H9 (cell line): Measurements from ENCODE around the gene UBE2U. TPM values are rescaled to one million over a fixed set of nuclear protein-coding genes. Genes with fewer than 3 reads are reported as not detected.

ENCODE experiments used
- DNase-seq: peaks from one replicate; pipeline ENCODE4 v3.0.0-alpha.2; 2017
- H2AFZ ChIP-seq: one replicate; pipeline ENCODE4 v1.6.1; 2013; ENCODE audit warnings: mild to moderate bottlenecking, low read length, control low read depth, moderate library complexity
- H2AK5ac ChIP-seq: 2 replicates; pipeline ENCODE4 v1.6.1; 2013; ENCODE audit warnings: low read length, control low read depth, mixed read lengths; ENCODE audit not compliant: insufficient read length
- H2BK120ac ChIP-seq: one replicate; pipeline ENCODE4 v1.6.1; 2013; ENCODE audit warnings: low read depth, mild to moderate bottlenecking, low read length, control low read depth, inconsistent platforms; ENCODE audit not compliant: poor library complexity, severe bottlenecking
- H2BK12ac ChIP-seq: 2 replicates; pipeline ENCODE4 v1.6.1; 2013; ENCODE audit warnings: low read length, control low read depth, mixed read lengths, low read depth; ENCODE audit not compliant: insufficient read length
- H2BK15ac ChIP-seq: 2 replicates; pipeline ENCODE4 v1.6.1; 2013; ENCODE audit warnings: low read depth, low read length, control low read depth
- H2BK20ac ChIP-seq: one replicate; pipeline ENCODE4 v1.6.1; 2013; ENCODE audit warnings: low read depth, mild to moderate bottlenecking, low read length, control low read depth, inconsistent platforms; ENCODE audit not compliant: poor library complexity, severe bottlenecking
- H2BK5ac ChIP-seq: 2 replicates; pipeline ENCODE4 v1.6.1; 2013; ENCODE audit warnings: low read length, control low read depth, mixed read lengths; ENCODE audit not compliant: insufficient read length
- H3K14ac ChIP-seq: 2 replicates; pipeline ENCODE4 v1.6.1; 2013; ENCODE audit warnings: low read length, control low read depth; ENCODE audit not compliant: insufficient read depth
- H3K18ac ChIP-seq: 2 replicates; pipeline ENCODE4 v1.6.1; 2013; ENCODE audit warnings: low read depth, mild to moderate bottlenecking, mixed read lengths, low read length, control low read depth; ENCODE audit not compliant: insufficient read length
- H3K23ac ChIP-seq: 2 replicates; pipeline ENCODE4 v1.6.1; 2013; ENCODE audit warnings: low read length, control low read depth, mixed read lengths, low read depth; ENCODE audit not compliant: insufficient read length
- H3K23me2 ChIP-seq: 2 replicates; pipeline ENCODE4 v1.6.1; 2013; ENCODE audit warnings: low read depth, mild to moderate bottlenecking, mixed read lengths, low read length, control low read depth; ENCODE audit not compliant: insufficient read length, poor library complexity, severe bottlenecking
- H3K27ac ChIP-seq: 2 replicates; pipeline ENCODE4 v1.5.1; 2013; ENCODE audit warnings: low read length, control low read depth, mixed read lengths, low read depth; ENCODE audit not compliant: insufficient read length
- H3K27me3 ChIP-seq: 2 replicates; pipeline ENCODE4 v1.6.1; 2013; ENCODE audit warnings: low read length, control low read depth, inconsistent platforms; ENCODE audit not compliant: insufficient read depth
- H3K4ac ChIP-seq: 2 replicates; pipeline ENCODE4 v1.6.1; 2013; ENCODE audit warnings: low read depth, mild to moderate bottlenecking, control low read depth, inconsistent platforms, low read length, moderate library complexity
- H3K4me1 ChIP-seq: 2 replicates; pipeline ENCODE4 v1.6.1; 2013; ENCODE audit warnings: low read length, control low read depth, inconsistent platforms; ENCODE audit not compliant: insufficient read depth
- H3K4me2 ChIP-seq: 2 replicates; pipeline ENCODE4 v1.6.1; 2013; ENCODE audit warnings: low read length, control low read depth, mixed read lengths; ENCODE audit not compliant: insufficient read length, insufficient read depth
- H3K56ac ChIP-seq: 2 replicates; pipeline ENCODE4 v1.6.1; 2013; ENCODE audit warnings: low read depth, mild to moderate bottlenecking, mixed read lengths, low read length, control low read depth; ENCODE audit not compliant: insufficient read length
- H3K79me1 ChIP-seq: 2 replicates; pipeline ENCODE4 v1.6.1; 2013; ENCODE audit warnings: low read depth, mild to moderate bottlenecking, moderate library complexity, low read length, control low read depth, inconsistent platforms; ENCODE audit not compliant: insufficient read depth, poor library complexity, severe bottlenecking
- H3K79me2 ChIP-seq: 2 replicates; pipeline ENCODE4 v1.6.1; 2013; ENCODE audit warnings: low read length, control low read depth, inconsistent platforms; ENCODE audit not compliant: insufficient read depth
- H3K9ac ChIP-seq: 2 replicates; pipeline ENCODE4 v1.6.1; 2013; ENCODE audit warnings: low read length, control low read depth, mixed read lengths; ENCODE audit not compliant: insufficient read length; ENCODE audit errors: extremely low read depth
- H3K9me3 ChIP-seq: one replicate; pipeline ENCODE4 v1.6.1; 2013; ENCODE audit warnings: low read depth, low read length, inconsistent platforms; ENCODE audit not compliant: control insufficient read depth
- H3T11ph ChIP-seq: one replicate; pipeline ENCODE4 v1.6.1; 2013; ENCODE audit warnings: mild to moderate bottlenecking, low read length, control low read depth, inconsistent platforms
- H4K20me1 ChIP-seq: one replicate; pipeline ENCODE4 v1.6.1; 2013; ENCODE audit not compliant: control insufficient read depth, insufficient read length, insufficient read depth
- H4K5ac ChIP-seq: 2 replicates; pipeline ENCODE4 v1.6.1; 2013; ENCODE audit warnings: low read depth, mild to moderate bottlenecking, mixed read lengths, low read length, control low read depth; ENCODE audit not compliant: insufficient read length
- H4K8ac ChIP-seq: replicated peaks from 2 replicates; pipeline ENCODE4 v1.6.1; 2013; ENCODE audit warnings: low read length, control low read depth, mixed read lengths, low read depth; ENCODE audit not compliant: insufficient read length
- H4K91ac ChIP-seq: 2 replicates; pipeline ENCODE4 v1.6.1; 2013; ENCODE audit warnings: low read depth, mild to moderate bottlenecking, moderate library complexity, mixed read lengths, low read length, control low read depth; ENCODE audit not compliant: insufficient read length
- H3K27ac Mint-ChIP-seq, 3 experiments: 2 replicates in 2 of 3; 3 replicates in 1 of 3; pipeline ENCODE4 v1.8.0; 2020 to 2021; ENCODE audit warnings: mixed read lengths in 3 of 3, mild to moderate bottlenecking in 1 of 3, moderate library complexity in 1 of 3
- H3K27me3 Mint-ChIP-seq: 2 replicates; pipeline ENCODE4 v1.8.0; 2021; ENCODE audit warnings: low read depth, mild to moderate bottlenecking, moderate library complexity, mixed read lengths
- H3K36me3 Mint-ChIP-seq, 3 experiments: 2 replicates in 2 of 3; 3 replicates in 1 of 3; pipeline ENCODE4 v1.8.0; 2020 to 2021; ENCODE audit warnings: low read depth in 3 of 3, mixed read lengths in 3 of 3; ENCODE audit not compliant: insufficient read depth in 1 of 3
- H3K4me1 Mint-ChIP-seq, 2 experiments: 2 replicates each; pipeline ENCODE4 v1.8.0; 2020; ENCODE audit warnings: mixed read lengths in 2 of 2
- H3K4me3 Mint-ChIP-seq, 2 experiments: 2 replicates in 1 of 2; 3 replicates in 1 of 2; pipeline ENCODE4 v1.8.0; 2020 to 2021; ENCODE audit warnings: mild to moderate bottlenecking in 2 of 2, mixed read lengths in 2 of 2, moderate library complexity in 1 of 2
- H3K9me3 Mint-ChIP-seq, 2 experiments: 2 replicates in 1 of 2; 3 replicates in 1 of 2; pipeline ENCODE4 v1.8.0; 2020; ENCODE audit warnings: mild to moderate bottlenecking in 2 of 2, mixed read lengths in 2 of 2, moderate library complexity in 1 of 2
- WGBS: extraction: QIAGEN DNeasy Blood & Tissue Kit; methylation state at CpG from one replicate; pipeline ENCODE4 v1.1.7; 2013; ENCODE audit warnings: missing lambda C conversion rate, low lambda C conversion rate, mixed read lengths; ENCODE audit not compliant: insufficient read length; ENCODE audit errors: extremely low coverage; 5-methylcytosine and 5-hydroxymethylcytosine counted together
- total RNA-seq: library from RNA; stranded (reverse); gene quantifications from 2 replicates; pipeline ENCODE4 v1.2.1, GENCODE V29; 2021
- TF ChIP-seq, protein P1 (sequence below): fragments of 200-600 bp; sonication (generic); conservative IDR thresholded peaks from 3 replicates; pipeline ENCODE4 v1.8.0; 2021; ENCODE audit warnings: antibody characterized with exemption, mild to moderate bottlenecking

Gene UBE2U
- total RNA-seq, 1 experiment from 2014 or later, result not detected

DNA sequence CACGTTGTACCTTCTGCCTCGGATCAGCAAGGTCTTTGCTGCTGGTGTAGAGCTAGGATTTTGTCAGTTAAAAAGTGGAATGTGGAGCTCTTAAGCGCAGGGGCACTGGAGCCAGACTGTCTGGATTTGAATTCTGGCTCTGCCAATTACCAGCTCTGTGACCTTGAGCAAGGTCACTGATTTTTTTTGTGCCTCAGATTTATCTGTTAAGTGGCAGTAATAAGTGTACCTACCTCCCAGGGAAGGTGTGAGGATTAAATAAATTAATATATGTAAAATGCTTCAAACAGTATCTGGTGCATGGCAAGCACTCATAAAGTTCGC, 40.3 kb downstream of the UBE2U start:
- Histone ChIP-seq H3K23ac (no peak overlapping the region), H2BK15ac (no peak overlapping the region), H2BK120ac (no peak overlapping the region), H4K91ac (no peak overlapping the region), H4K5ac (no peak overlapping the region), H3K23me2 (no peaks in the 10 kb centered on the region), H3K18ac (no peak overlapping the region), H3K56ac (no peak overlapping the region), H3K4me1 (peaks cover 13% of the 10 kb centered on the region; the same call in 1 of the 2 replicates), H2BK20ac (no peak overlapping the region), H3K79me2 (no peaks in the 10 kb centered on the region), H3K9me3 (no peaks in the 10 kb centered on the region), H3K14ac (no peak overlapping the region), H2BK12ac (no peak overlapping the region), H3K27me3 (no peaks in the 10 kb centered on the region), H3K4ac (no peak overlapping the region), H2AK5ac (peak overlapping the region; percentile 57), H3T11ph (no peak overlapping the region), H3K27ac (peak overlapping the region; percentile 94), H4K8ac (no peak overlapping the region), H2AFZ (peak overlapping the region; percentile 91), H3K4me2 (peak overlapping the region; percentile 52), H3K79me1 (no peaks in the 10 kb centered on the region), H3K9ac (no peak overlapping the region), H2BK5ac (no peak overlapping the region), H4K20me1 (no peaks in the 10 kb centered on the region)
- H3K4me3 Mint-ChIP-seq, result peak overlapping the region in 1 of 2 experiments; percentile 34; a peak in 2 of 5 replicates
- DNase-seq, result no peak
- H3K9me3 Mint-ChIP-seq, result no peaks in the 10 kb centered on the region
- WGBS, result no CpG with 5 or more reads among the region's 4 CpGs
- peaks cover 2% of the 10 kb centered on the region; the same call in 1 of the 2 replicates for H3K27me3 Mint-ChIP-seq
- H3K27ac Mint-ChIP-seq, result peak overlapping the region; percentile 71 to 99 (median 83)
- no peaks in the 10 kb centered on the region for H3K36me3 Mint-ChIP-seq
- TF ChIP-seq, protein P1, sequence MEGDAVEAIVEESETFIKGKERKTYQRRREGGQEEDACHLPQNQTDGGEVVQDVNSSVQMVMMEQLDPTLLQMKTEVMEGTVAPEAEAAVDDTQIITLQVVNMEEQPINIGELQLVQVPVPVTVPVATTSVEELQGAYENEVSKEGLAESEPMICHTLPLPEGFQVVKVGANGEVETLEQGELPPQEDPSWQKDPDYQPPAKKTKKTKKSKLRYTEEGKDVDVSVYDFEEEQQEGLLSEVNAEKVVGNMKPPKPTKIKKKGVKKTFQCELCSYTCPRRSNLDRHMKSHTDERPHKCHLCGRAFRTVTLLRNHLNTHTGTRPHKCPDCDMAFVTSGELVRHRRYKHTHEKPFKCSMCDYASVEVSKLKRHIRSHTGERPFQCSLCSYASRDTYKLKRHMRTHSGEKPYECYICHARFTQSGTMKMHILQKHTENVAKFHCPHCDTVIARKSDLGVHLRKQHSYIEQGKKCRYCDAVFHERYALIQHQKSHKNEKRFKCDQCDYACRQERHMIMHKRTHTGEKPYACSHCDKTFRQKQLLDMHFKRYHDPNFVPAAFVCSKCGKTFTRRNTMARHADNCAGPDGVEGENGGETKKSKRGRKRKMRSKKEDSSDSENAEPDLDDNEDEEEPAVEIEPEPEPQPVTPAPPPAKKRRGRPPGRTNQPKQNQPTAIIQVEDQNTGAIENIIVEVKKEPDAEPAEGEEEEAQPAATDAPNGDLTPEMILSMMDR, result no peak
- H3K4me1 Mint-ChIP-seq, result peaks cover 32 to 36% of the 10 kb centered on the region in 2 experiments
